ENCODE results near the gene TRIO.

GRCh38 chr5:14134083-14134482 is 9.1 kb upstream of the TRIO start:
- TF ChIP-seq, protein P1, sequence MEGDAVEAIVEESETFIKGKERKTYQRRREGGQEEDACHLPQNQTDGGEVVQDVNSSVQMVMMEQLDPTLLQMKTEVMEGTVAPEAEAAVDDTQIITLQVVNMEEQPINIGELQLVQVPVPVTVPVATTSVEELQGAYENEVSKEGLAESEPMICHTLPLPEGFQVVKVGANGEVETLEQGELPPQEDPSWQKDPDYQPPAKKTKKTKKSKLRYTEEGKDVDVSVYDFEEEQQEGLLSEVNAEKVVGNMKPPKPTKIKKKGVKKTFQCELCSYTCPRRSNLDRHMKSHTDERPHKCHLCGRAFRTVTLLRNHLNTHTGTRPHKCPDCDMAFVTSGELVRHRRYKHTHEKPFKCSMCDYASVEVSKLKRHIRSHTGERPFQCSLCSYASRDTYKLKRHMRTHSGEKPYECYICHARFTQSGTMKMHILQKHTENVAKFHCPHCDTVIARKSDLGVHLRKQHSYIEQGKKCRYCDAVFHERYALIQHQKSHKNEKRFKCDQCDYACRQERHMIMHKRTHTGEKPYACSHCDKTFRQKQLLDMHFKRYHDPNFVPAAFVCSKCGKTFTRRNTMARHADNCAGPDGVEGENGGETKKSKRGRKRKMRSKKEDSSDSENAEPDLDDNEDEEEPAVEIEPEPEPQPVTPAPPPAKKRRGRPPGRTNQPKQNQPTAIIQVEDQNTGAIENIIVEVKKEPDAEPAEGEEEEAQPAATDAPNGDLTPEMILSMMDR (conservative IDR thresholded peaks at IDR 0.05 in 1 of 2, IDR thresholded peaks at IDR 0.05 in 1 of 2; ENCODE audit: low read depth in 1 of 2, low read length in 2 of 2), result no peak
- no peak for TF ChIP-seq EZH2 (IDR thresholded peaks at IDR 0.05; ENCODE audit: low read length, missing control alignments)
